Measurements from ENCODE around the gene KRT9.

GRCh38 chr17:41532947-41533570 is 38.8 kb downstream of the KRT9 start:
- no peak for TF ChIP-seq CTCF (IDR thresholded peaks at IDR 0.05; ENCODE audit: low read depth, low read length)
- no peak for TF ChIP-seq POLR2A (IDR thresholded peaks at IDR 0.05; ENCODE audit: extremely low read depth, insufficient read length)
- TF ChIP-seq MAX (IDR thresholded peaks at IDR 0.05; ENCODE audit: low read depth, low read length): no peak
- TF ChIP-seq MYC (IDR thresholded peaks at IDR 0.05; ENCODE audit: low read depth, low read length): no peak
